Testis (tissue), 3 donors: ENCODE measurements around the gene ZNF683. TPM values are rescaled to one million over a fixed set of nuclear protein-coding genes. Genes with fewer than 3 reads are reported as not detected.
"Not testable (repeated sequence)": the region's sequence is repeated elsewhere in the genome, so short reads cannot be mapped to it uniquely, and the experiment has no call there.

Experiments used
- DNase-seq: peaks from one replicate; pipeline ENCODE4 v3.0.0-alpha.2; 2019
- H3K27ac ChIP-seq, 2 donors: fragments of 200-600 bp; sonication (generic); one replicate each; pipeline ENCODE4 v1.5.1; 2019
- H3K27me3 ChIP-seq: fragments of 200-600 bp; sonication (generic); one replicate; pipeline ENCODE4 v1.5.1; 2019
- H3K36me3 ChIP-seq: fragments of 200-600 bp; sonication (generic); one replicate; pipeline ENCODE4 v1.5.1; 2017; ENCODE audit warnings: low read depth; ENCODE audit errors: missing control alignments
- H3K4me1 ChIP-seq: fragments of 200-600 bp; sonication (generic); one replicate; pipeline ENCODE4 v1.5.1; 2019
- H3K4me3 ChIP-seq, 2 donors: fragments of 200-600 bp; sonication (generic); one replicate each; pipeline ENCODE4 v1.5.1; 2017 to 2019
- H3K9me3 ChIP-seq: fragments of 200-600 bp; sonication (generic); one replicate; pipeline ENCODE4 v1.5.1; 2017
- CTCF ChIP-seq, 3 experiments: fragments of 450-650 bp in 2 of 3; fragments of 200-600 bp in 1 of 3; sonication (generic) in 1 of 3; IDR thresholded peaks; one replicate each; pipeline ENCODE4 v1.5.1; 2016 to 2019; ENCODE audit warnings: antibody characterized with exemption in 3 of 3, mild to moderate bottlenecking in 2 of 3, moderate library complexity in 1 of 3
- POLR2A ChIP-seq: fragments of 450-650 bp; IDR thresholded peaks from one replicate; pipeline ENCODE4 v1.6.1; 2017; ENCODE audit warnings: antibody characterized with exemption, mild to moderate bottlenecking, moderate library complexity
- WGBS, 2 donors: methylation state at CpG; one replicate each; pipeline ENCODE4 v1.1.5; 2018; 5-methylcytosine and 5-hydroxymethylcytosine counted together
- intact Hi-C: fragments of 100-400 bp; cut with DNase I; formaldehyde crosslinking; loops from one replicate; pipeline ENCODE4 v1.15.1; 2023; ENCODE audit warnings: low total_unique reads
- polyA plus RNA-seq: library from polyadenylated mRNA; stranded (reverse); fragments of 350-450 nt; fragmentation: Illumina TruSeq; extraction: RNeasy Lipid Tissue Mini Kit (QIAGEN cat#74804); gene quantifications from one replicate; pipeline ENCODE4 v1.2.3, GENCODE V29; 2014; ENCODE audit warnings: low read depth, low replicate concordance; ENCODE audit not compliant: insufficient read depth
- total RNA-seq, 2 donors: library from RNA; depleted of rRNA; stranded (reverse); fragments of >200 nt; gene quantifications; one replicate each; pipeline ENCODE4 v1.2.3, GENCODE V29; 2016

The ZNF683 gene
- total and polyA plus RNA-seq, 3 donors from 2014 or later, result 22.9 to 87.5 (median 63.9) TPM

GRCh38 chr1:26384076-26384475 is 11.5 kb upstream of the ZNF683 start:
- WGBS, 2 donors, result 80 to 85% methylated on average over 3 of the region's 3 CpGs
- Histone ChIP-seq H3K36me3 (no peaks in the 10 kb centered on the region), H3K4me3 (no peak overlapping the region), H3K27me3 (no peaks in the 10 kb centered on the region), H3K9me3 (no peaks in the 10 kb centered on the region), H3K4me1 (no peaks in the 10 kb centered on the region), H3K27ac (no peak overlapping the region)
- no peak for DNase-seq
- TF ChIP-seq POLR2A (no peak), CTCF (IDR thresholded peaks at IDR 0.05) (no peak)
- intact Hi-C loops, result no loop called here

GRCh38 chr1:26378879-26379251 is 6.3 kb upstream of the ZNF683 start:
- no peak for DNase-seq
- Histone ChIP-seq H3K9me3 (no peaks in the 10 kb centered on the region), H3K4me1 (no peaks in the 10 kb centered on the region), H3K4me3 (no peak overlapping the region), H3K36me3 (no peaks in the 10 kb centered on the region), H3K27ac (no peak overlapping the region), H3K27me3 (no peaks in the 10 kb centered on the region)
- 75 to 92% methylated on average over 3 of the region's 3 CpGs for WGBS, 2 donors
- TF ChIP-seq CTCF (IDR thresholded peaks at IDR 0.05) (no peak), POLR2A (no peak)
- intact Hi-C loops, result no loop called here

GRCh38 chr1:26378088-26378878 is 5.7 kb upstream of the ZNF683 start:
- no peak overlapping the region for H3K27ac ChIP-seq
- no peak for DNase-seq

GRCh38 chr1:26376050-26376449 is 3.5 kb upstream of the ZNF683 start:
- Histone ChIP-seq H3K36me3 (no peaks in the 10 kb centered on the region), H3K9me3 (no peaks in the 10 kb centered on the region), H3K27me3 (no peaks in the 10 kb centered on the region), H3K27ac (no peak overlapping the region), H3K4me1 (no peaks in the 10 kb centered on the region), H3K4me3 (no peak overlapping the region)
- intact Hi-C loops, result no loop called here
- no peak for TF ChIP-seq CTCF (IDR thresholded peaks at IDR 0.05)
- TF ChIP-seq POLR2A, result no peak
- no peak for DNase-seq
- WGBS, 2 donors, result 95 to 100% methylated on average over 4 of the region's 4 CpGs

More at GRCh38 chr1:26378088-26378878, 5.7 kb upstream of the ZNF683 start:
- no peak overlapping the region for H3K4me3 ChIP-seq
- H3K4me1 ChIP-seq, result no peaks in the 10 kb centered on the region
- no peaks in the 10 kb centered on the region for H3K9me3 ChIP-seq
- 60 to 62% methylated on average over 5 of the region's 5 CpGs for WGBS, 2 donors
- H3K36me3 ChIP-seq, result no peaks in the 10 kb centered on the region
- intact Hi-C loops, result no loop called here
- TF ChIP-seq CTCF (IDR thresholded peaks at IDR 0.05) (no peak), POLR2A (no peak)
- no peaks in the 10 kb centered on the region for H3K27me3 ChIP-seq

- Histone ChIP-seq H3K27me3 (no peaks in the 10 kb centered on the region), H3K4me3 (no peak overlapping the region), H3K36me3 (no peaks in the 10 kb centered on the region), H3K9me3 (no peaks in the 10 kb centered on the region), H3K4me1 (no peaks in the 10 kb centered on the region), H3K27ac (no peak overlapping the region)
- 71 to 82% methylated on average over 6 of the region's 6 CpGs for WGBS, 2 donors
- TF ChIP-seq POLR2A (no peak), CTCF (IDR thresholded peaks at IDR 0.05) (no peak)
- intact Hi-C loops, result no loop called here
- DNase-seq, result no peak
These were observed 2.5 kb upstream of the ZNF683 start for GRCh38 chr1:26375081-26375480.

GRCh38 chr1:26374361-26374760 is 1.8 kb upstream of the ZNF683 start:
- H3K27ac ChIP-seq, H3K36me3 ChIP-seq, H3K4me3 ChIP-seq, intact Hi-C loops, H3K9me3 ChIP-seq, H3K27me3 ChIP-seq, H3K4me1 ChIP-seq, DNase-seq: not testable (repeated sequence)
- 48 to 55% methylated on average over 2 of the region's 2 CpGs for WGBS, 2 donors
